CD4-positive, alpha-beta T cell (primary cell): ENCODE data around the gene UBE2Q1. TPM values are rescaled to one million over a fixed set of nuclear protein-coding genes. Genes with fewer than 3 reads are reported as not detected.

Experiments used
- ATAC-seq: fragments of 200-7000 bp; cut with Tn5 transposase; one replicate; pipeline ENCODE4 v1.10.0; 2022; ENCODE audit warnings: mild to moderate bottlenecking; ENCODE audit not compliant: poor library complexity
- CTCF ChIA-PET: fragments of 350-600 bp; sonication (Branson Sonifier 250); formaldehyde crosslinking; loops from one replicate; lab custom pipeline; 2021; ENCODE audit warnings: antibody characterized with exemption, inconsistent platforms; lab: Charles Lee
- POLR2A ChIA-PET: fragments of 350-600 bp; sonication (Branson Sonifier 250); formaldehyde crosslinking; loops from one replicate; lab custom pipeline; 2021; ENCODE audit warnings: antibody characterized with exemption, inconsistent platforms; lab: Charles Lee
- DNase-seq, 14 experiments: peaks; one replicate each; pipeline ENCODE4 v3.0.0-alpha.2; 2013 to 2020; ENCODE audit warnings: mixed read lengths in 2 of 14
- H3K27ac ChIP-seq, 2 donors: one replicate each; pipeline versions ENCODE4 v1.5.1 to v1.7.0; 2013; ENCODE audit warnings: low read length in 2 of 2, low read depth in 1 of 2, mild to moderate bottlenecking in 1 of 2
- H3K27me3 ChIP-seq, 2 experiments: 1 replicate in 1 of 2; 2 replicates in 1 of 2; pipeline versions ENCODE4 v1.6.1 to v1.7.0; 2013; ENCODE audit warnings: low read length in 2 of 2, control low read depth in 1 of 2, mild to moderate bottlenecking in 1 of 2, moderate library complexity in 1 of 2; ENCODE audit not compliant: insufficient read depth in 2 of 2, control insufficient read depth in 1 of 2
- H3K36me3 ChIP-seq: one replicate; pipeline ENCODE4 v1.6.1; 2013; ENCODE audit warnings: low read length, control low read depth; ENCODE audit not compliant: insufficient read depth
- H3K4me1 ChIP-seq: one replicate; pipeline ENCODE4 v1.6.1; 2013; ENCODE audit warnings: low read length, control low read depth; ENCODE audit not compliant: insufficient read depth
- H3K4me3 ChIP-seq: one replicate; pipeline ENCODE4 v1.5.1; 2013; ENCODE audit warnings: mild to moderate bottlenecking, low read length, moderate library complexity
- H3K9me3 ChIP-seq, 2 experiments: 1 replicate in 1 of 2; 2 replicates in 1 of 2; pipeline versions ENCODE4 v1.6.1 to v1.7.0; 2013; ENCODE audit warnings: low read length in 2 of 2, mild to moderate bottlenecking in 2 of 2, control low read depth in 1 of 2, moderate library complexity in 1 of 2; ENCODE audit not compliant: control insufficient read depth in 1 of 2, insufficient read depth in 1 of 2
- H3K27ac Mint-ChIP-seq: one replicate; pipeline ENCODE4 v1.8.0; 2020; ENCODE audit warnings: mixed read lengths
- H3K27me3 Mint-ChIP-seq: one replicate; pipeline ENCODE4 v1.8.0; 2021; ENCODE audit warnings: mixed read lengths
- H3K36me3 Mint-ChIP-seq: one replicate; pipeline ENCODE4 v1.8.0; 2021; ENCODE audit warnings: low read depth, mixed read lengths
- H3K4me1 Mint-ChIP-seq: one replicate; pipeline ENCODE4 v1.8.0; 2021; ENCODE audit warnings: low read depth, mixed read lengths
- H3K4me3 Mint-ChIP-seq: one replicate; pipeline ENCODE4 v1.8.0; 2020; ENCODE audit warnings: mild to moderate bottlenecking, mixed read lengths
- H3K9me3 Mint-ChIP-seq: one replicate; pipeline ENCODE4 v1.8.0; 2020; ENCODE audit warnings: mixed read lengths
- CTCF ChIP-seq: fragments of 200-600 bp; IDR thresholded peaks from one replicate; pipeline ENCODE4 v1.8.0; 2022; ENCODE audit warnings: antibody characterized with exemption, mild to moderate bottlenecking
- intact Hi-C, 2 experiments: fragments of 100-400 bp; cut with DNase I in 1 of 2; cut with micrococcal nuclease in 1 of 2; formaldehyde crosslinking; loops; one replicate each; pipeline versions ENCODE4 v1.15.1 to v1.9.0; 2023 to 2025; cut with DNase I, micrococcal nuclease
- total RNA-seq, 174 experiments: library from RNA in 2 of 174; stranded (reverse) in 2 of 174; gene quantifications; one replicate each; pipeline ENCODE4 v1.2.3 and lab custom pipeline; 2021 to 2026

The UBE2Q1 gene
- total RNA-seq, 2 experiments from 2014 or later: 78.7 to 82.3 TPM

GRCh38 chr1:154568157-154568815, 9.8 kb upstream of the UBE2Q1 start:
- Mint-ChIP-seq H3K27ac (no peak overlapping the region), H3K9me3 (no peaks in the 10 kb centered on the region), H3K4me1 (no peaks in the 10 kb centered on the region), H3K4me3 (no peak overlapping the region), H3K36me3 (no peaks in the 10 kb centered on the region), H3K27me3 (peaks cover 59% of the 10 kb centered on the region)
- no peak for TF ChIP-seq CTCF
- H3K36me3 ChIP-seq: no peaks in the 10 kb centered on the region
- H3K4me3 ChIP-seq: no peak overlapping the region
- H3K27ac ChIP-seq: no peak overlapping the region
- peaks cover 27 to 28% of the 10 kb centered on the region in 2 experiments for H3K27me3 ChIP-seq
- DNase-seq (no peak), ATAC-seq (peak; percentile 11)
- ChIA-PET POLR2A (interaction anchor here (0.5 to 2.0 kb wide), 3 partner anchors 9 to 170 kb away, joined by 3 to 8 read pairs (median 4); no protein-coding TSS in a partner anchor), CTCF (no interaction called here)
- intact Hi-C loops: no loop called here
- peaks cover 0 to 10% of the 10 kb centered on the region in 2 experiments for H3K9me3 ChIP-seq
- peaks cover 11% of the 10 kb centered on the region for H3K4me1 ChIP-seq

- H3K27me3 Mint-ChIP-seq: peaks cover 59% of the 10 kb centered on the region
- Histone ChIP-seq H3K9me3 (peaks cover 0 to 10% of the 10 kb centered on the region in 2 experiments), H3K4me1 (peaks cover 11% of the 10 kb centered on the region), H3K27me3 (peaks cover 27 to 28% of the 10 kb centered on the region in 2 experiments), H3K36me3 (no peaks in the 10 kb centered on the region), H3K27ac (no peak within 1 kb of the TSS), H3K4me3 (no peak within 1 kb of the TSS)
- H3K27ac Mint-ChIP-seq: no peak within 1 kb of the TSS
- H3K9me3 Mint-ChIP-seq: no peaks in the 10 kb centered on the region
- H3K4me1 Mint-ChIP-seq: no peaks in the 10 kb centered on the region
- no peak within 1 kb of the TSS for H3K4me3 Mint-ChIP-seq
- intact Hi-C loops: no loop called here
- ChIA-PET CTCF (no interaction called here), POLR2A (interaction anchor here (0.5 to 2.0 kb wide), 3 partner anchors 8 to 171 kb away, joined by 3 to 8 read pairs (median 4); no protein-coding TSS in a partner anchor)
- H3K36me3 Mint-ChIP-seq: no peaks in the 10 kb centered on the region
- peak; percentile 37 to 88 (median 65) for DNase-seq
- peak; percentile 97 for ATAC-seq
- no peak for TF ChIP-seq CTCF
These were observed 9.1 kb upstream of the UBE2Q1 start, which contains the start of gene CHRNB2 for GRCh38 chr1:154567386-154568156. Gene CHRNB2 (plus strand): TSS chr1:154567778. CDS start chr1:154568045, 267 bp downstream.

GRCh38 chr1:154565876-154566275, 7.4 kb upstream of the UBE2Q1 start:
- ChIA-PET CTCF (no interaction called here), POLR2A (no interaction called here)
- intact Hi-C loops: no loop called here
- no peaks in the 10 kb centered on the region for H3K9me3 Mint-ChIP-seq
- H3K27ac ChIP-seq: no peak overlapping the region
- no peaks in the 10 kb centered on the region for H3K4me1 Mint-ChIP-seq
- ATAC-seq (no peak), DNase-seq (no peak)
- TF ChIP-seq CTCF: no peak
- H3K9me3 ChIP-seq: peaks cover 0 to 10% of the 10 kb centered on the region in 2 experiments
- no peak overlapping the region for H3K27ac Mint-ChIP-seq
- no peaks in the 10 kb centered on the region for H3K36me3 ChIP-seq
- H3K4me1 ChIP-seq: peaks cover 11% of the 10 kb centered on the region
- H3K27me3 Mint-ChIP-seq: peaks cover 51% of the 10 kb centered on the region
- no peak overlapping the region for H3K4me3 Mint-ChIP-seq
- H3K36me3 Mint-ChIP-seq: no peaks in the 10 kb centered on the region
- no peak overlapping the region for H3K4me3 ChIP-seq
- peaks cover 27 to 28% of the 10 kb centered on the region in 2 experiments for H3K27me3 ChIP-seq
